Smooth muscle cell of bladder (primary cell): ENCODE measurements around the gene TSNAX. TPM values are rescaled to one million over a fixed set of nuclear protein-coding genes. Genes with fewer than 3 reads are reported as not detected.

Experiments used
- total RNA-seq: library from RNA; depleted of rRNA; stranded (reverse); fragments of >200 nt; gene quantifications from 2 replicates; pipeline ENCODE4 v1.2.3, GENCODE V29; 2014

The TSNAX gene, protein sequence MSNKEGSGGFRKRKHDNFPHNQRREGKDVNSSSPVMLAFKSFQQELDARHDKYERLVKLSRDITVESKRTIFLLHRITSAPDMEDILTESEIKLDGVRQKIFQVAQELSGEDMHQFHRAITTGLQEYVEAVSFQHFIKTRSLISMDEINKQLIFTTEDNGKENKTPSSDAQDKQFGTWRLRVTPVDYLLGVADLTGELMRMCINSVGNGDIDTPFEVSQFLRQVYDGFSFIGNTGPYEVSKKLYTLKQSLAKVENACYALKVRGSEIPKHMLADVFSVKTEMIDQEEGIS
- total RNA-seq = 39.3 and 40.1 TPM in 2 replicates

DNA sequence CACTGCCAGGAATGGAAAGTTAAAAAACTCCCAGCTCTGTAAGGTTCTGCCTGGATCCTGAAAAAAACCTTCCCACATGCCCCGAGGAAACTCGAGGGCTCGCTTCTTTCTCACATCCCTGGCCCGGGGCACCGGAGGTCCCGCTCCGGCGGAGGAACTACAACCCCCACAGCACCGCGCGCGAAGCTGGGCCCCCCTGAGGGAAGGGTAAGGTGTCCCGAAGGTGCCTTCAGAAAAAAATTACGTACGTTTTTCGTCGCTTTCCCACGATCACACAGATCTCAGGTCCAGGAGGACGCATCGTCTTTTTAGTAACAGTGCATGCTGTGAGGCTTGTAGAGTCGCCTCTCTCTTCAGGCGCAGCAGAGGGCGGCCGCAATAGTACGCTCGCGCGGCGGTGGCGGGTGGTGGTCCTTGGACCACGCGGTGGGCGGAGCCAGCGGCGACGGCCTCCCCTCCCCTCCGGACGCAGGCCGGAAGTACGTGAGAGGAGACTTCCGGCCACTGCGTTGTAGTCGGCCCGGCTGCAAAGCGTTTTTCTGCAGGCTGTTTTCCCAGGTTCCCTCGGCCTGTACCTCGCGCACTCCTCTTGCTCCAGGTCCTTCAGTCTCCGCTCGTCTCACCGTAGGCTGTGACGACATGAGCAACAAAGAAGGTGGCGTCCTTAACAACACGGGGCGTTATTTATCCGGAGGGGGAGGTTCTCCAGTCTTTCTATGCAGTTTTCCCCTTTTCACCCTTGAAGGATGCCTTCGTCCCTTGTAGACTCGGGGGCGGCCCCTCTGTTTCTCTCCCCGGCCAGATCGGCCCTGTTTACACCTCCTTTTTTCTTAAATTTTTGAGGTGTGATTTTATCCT lies at the start of gene TSNAX:
Gene TSNAX (plus strand): TSS at position 498 of the 858 bp plus-strand sequence. CDS start 142 bp downstream, at position 640.

Other genes starting within 250 kb of the TSNAX start
- 13.4 and 16.9 TPM in 2 replicates for gene EXOC8, start 190.8 kb upstream of the TSNAX start, total RNA-seq
- 10.4 and 14.6 TPM in 2 replicates for gene SPRTN, start 190.4 kb upstream of the TSNAX start, total RNA-seq
- 45.2 and 89.3 TPM in 2 replicates for gene EGLN1, start 106.4 kb upstream of the TSNAX start, total RNA-seq
- gene DISC1, start 98.1 kb downstream of the TSNAX start, total RNA-seq = 1.1 and 1.8 TPM in 2 replicates